PC-9 (cell line): Measurements from ENCODE around the gene FHDC1. TPM values are rescaled to one million over a fixed set of nuclear protein-coding genes. Genes with fewer than 3 reads are reported as not detected.

Experiments used
- BruUV-seq: library from RNA; stranded (reverse); fragments of 400-500 nt; replicated peaks from 2 replicates; lab custom pipeline; 2021; lab: Mats Ljungman, UMichigan
- CTCF ChIA-PET: fragments of 300-600 bp; sonication (Branson Sonifier 250); formaldehyde crosslinking; loops from one replicate; lab custom pipeline; 2022; ENCODE audit warnings: antibody characterized with exemption; lab: Charles Lee
- POLR2A ChIA-PET: fragments of 300-600 bp; sonication (Branson Sonifier 250); formaldehyde crosslinking; loops from one replicate; lab custom pipeline; 2022; ENCODE audit warnings: antibody characterized with exemption; ENCODE audit not compliant: unreplicated experiment; lab: Charles Lee
- DNase-seq, 2 experiments: peaks; one replicate each; pipeline versions ENCODE4 v3.0.0 to v3.0.0-alpha.2; 2015 to 2022; ENCODE audit warnings: mixed read lengths in 1 of 2
- H2AFZ ChIP-seq: fragments of 200-600 bp; sonication (generic); 2 replicates; pipeline ENCODE4 v1.8.1; 2017; ENCODE audit warnings: antibody characterized with exemption
- H3F3A ChIP-seq: fragments of 200-600 bp; sonication (generic); 2 replicates; pipeline ENCODE4 v1.8.1; 2017; ENCODE audit warnings: antibody characterized with exemption, mild to moderate bottlenecking, low read depth; ENCODE audit not compliant: insufficient read depth
- H3K27ac ChIP-seq: fragments of 200-600 bp; sonication (generic); 2 replicates; pipeline ENCODE4 v1.6.1; 2016; ENCODE audit warnings: mixed run types
- H3K27me3 ChIP-seq: fragments of 200-600 bp; sonication (generic); 2 replicates; pipeline ENCODE4 v1.6.1; 2016; ENCODE audit warnings: low read depth, mixed run types; ENCODE audit not compliant: insufficient read depth
- H3K36me3 ChIP-seq: fragments of 200-600 bp; sonication (generic); 2 replicates; pipeline ENCODE4 v1.6.1; 2016; ENCODE audit warnings: low read depth, mixed run types
- H3K4me1 ChIP-seq: fragments of 200-600 bp; sonication (generic); replicated peaks from 2 replicates; pipeline ENCODE4 v1.6.1; 2016; ENCODE audit warnings: mixed run types; ENCODE audit not compliant: insufficient read depth
- H3K4me2 ChIP-seq: fragments of 200-600 bp; sonication (generic); 2 replicates; pipeline ENCODE4 v1.6.1; 2017; ENCODE audit warnings: mixed run types
- H3K4me3 ChIP-seq: fragments of 200-600 bp; sonication (generic); 2 replicates; pipeline ENCODE4 v1.6.1; 2016; ENCODE audit warnings: mixed run types
- H3K79me2 ChIP-seq: fragments of 200-600 bp; sonication (generic); 2 replicates; pipeline ENCODE4 v1.6.1; 2017; ENCODE audit warnings: low read depth, mixed run types
- H3K9me2 ChIP-seq: fragments of 200-600 bp; sonication (generic); 2 replicates; pipeline ENCODE4 v1.8.1; 2017; ENCODE audit warnings: mild to moderate bottlenecking; ENCODE audit not compliant: insufficient read depth
- H3K9me3 ChIP-seq: fragments of 200-600 bp; sonication (generic); 2 replicates; pipeline ENCODE4 v1.8.1; 2016; ENCODE audit warnings: low read depth; ENCODE audit not compliant: insufficient read depth
- H4K20me1 ChIP-seq: fragments of 200-600 bp; sonication (generic); 2 replicates; pipeline ENCODE4 v1.8.1; 2017; ENCODE audit not compliant: insufficient read depth
- EZH2 ChIP-seq: fragments of 200-600 bp; sonication (generic); IDR thresholded peaks from 2 replicates; pipeline ENCODE4 v1.8.0; 2017; ENCODE audit warnings: antibody characterized with exemption, low read depth
- intact Hi-C: fragments of 100-400 bp; cut with micrococcal nuclease; formaldehyde crosslinking; loops from one replicate; pipeline ENCODE4 v1.10.0; 2022; ENCODE audit not compliant: unreplicated experiment
- total RNA-seq: library from RNA; stranded (reverse); gene quantifications from 2 replicates; pipeline ENCODE4 v1.2.3, GENCODE V29; 2021
- TF ChIP-seq, protein P1 (sequence below): fragments of 200-600 bp; sonication (generic); conservative IDR thresholded peaks from 2 replicates; pipeline ENCODE4 v1.6.1; 2017; ENCODE audit warnings: mixed run types, antibody characterized with exemption, mild to moderate bottlenecking, moderate library complexity

FHDC1 gene
- total RNA-seq, 1 experiment from 2014 or later, result 17.4 TPM

DNA sequence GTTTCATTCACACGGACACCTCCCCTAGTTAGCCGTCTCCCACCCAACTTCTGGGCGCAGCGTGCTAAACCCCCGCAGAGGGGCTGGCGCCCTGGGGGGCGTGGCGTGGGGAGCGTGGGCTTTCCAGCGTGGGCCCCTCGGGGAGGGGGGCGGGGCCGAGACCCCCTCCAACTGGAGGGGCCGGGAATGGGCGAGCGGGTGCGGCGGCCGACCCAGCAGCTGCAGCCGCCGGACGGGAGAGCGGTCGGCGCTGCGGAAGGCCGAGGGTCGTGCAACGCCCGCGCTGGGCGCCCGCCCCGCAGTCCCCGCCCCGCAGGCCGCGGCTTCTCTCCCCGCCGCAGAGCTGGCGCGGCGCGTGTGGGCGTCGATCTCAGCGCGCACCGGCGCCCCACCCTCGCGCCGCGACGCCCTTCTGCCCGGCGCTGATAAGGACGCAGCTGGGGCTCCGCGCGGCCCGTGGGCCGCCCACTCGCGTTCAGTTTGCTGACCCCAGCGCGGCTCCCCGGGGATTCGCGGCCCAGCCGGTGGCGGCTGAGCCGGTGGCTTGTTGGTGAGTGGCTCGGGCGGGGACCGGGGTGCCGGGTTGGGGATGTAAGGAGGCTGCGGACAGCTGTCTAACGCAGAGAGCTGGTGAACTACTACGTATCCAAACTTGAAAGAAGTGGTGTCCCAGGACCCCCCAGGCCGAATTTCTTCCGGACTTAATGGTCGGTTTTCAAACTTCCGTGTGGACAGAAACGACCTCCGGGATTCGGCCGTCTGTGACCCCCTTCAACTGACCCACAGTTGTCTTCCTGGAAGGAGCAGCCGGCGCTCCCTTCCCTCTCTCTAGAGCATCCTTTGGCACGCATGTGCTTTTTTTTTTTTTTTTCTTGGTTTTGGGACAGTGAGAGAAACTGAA, 1.5 kb downstream of the FHDC1 start:
- ChIA-PET CTCF (interaction anchor here (0.7 to 1.0 kb wide), 2 partner anchors 8 to 35 kb away, joined by 3 read pairs; no protein-coding TSS in a partner anchor), POLR2A (interaction anchor here (0.6 kb wide), 1 partner anchor 31 kb away, joined by 29 read pairs; no protein-coding TSS in a partner anchor)
- H3K4me2 ChIP-seq, result peak overlapping the region; percentile 98
- no peaks in the 10 kb centered on the region for H3K36me3 ChIP-seq
- TF ChIP-seq, protein P1, sequence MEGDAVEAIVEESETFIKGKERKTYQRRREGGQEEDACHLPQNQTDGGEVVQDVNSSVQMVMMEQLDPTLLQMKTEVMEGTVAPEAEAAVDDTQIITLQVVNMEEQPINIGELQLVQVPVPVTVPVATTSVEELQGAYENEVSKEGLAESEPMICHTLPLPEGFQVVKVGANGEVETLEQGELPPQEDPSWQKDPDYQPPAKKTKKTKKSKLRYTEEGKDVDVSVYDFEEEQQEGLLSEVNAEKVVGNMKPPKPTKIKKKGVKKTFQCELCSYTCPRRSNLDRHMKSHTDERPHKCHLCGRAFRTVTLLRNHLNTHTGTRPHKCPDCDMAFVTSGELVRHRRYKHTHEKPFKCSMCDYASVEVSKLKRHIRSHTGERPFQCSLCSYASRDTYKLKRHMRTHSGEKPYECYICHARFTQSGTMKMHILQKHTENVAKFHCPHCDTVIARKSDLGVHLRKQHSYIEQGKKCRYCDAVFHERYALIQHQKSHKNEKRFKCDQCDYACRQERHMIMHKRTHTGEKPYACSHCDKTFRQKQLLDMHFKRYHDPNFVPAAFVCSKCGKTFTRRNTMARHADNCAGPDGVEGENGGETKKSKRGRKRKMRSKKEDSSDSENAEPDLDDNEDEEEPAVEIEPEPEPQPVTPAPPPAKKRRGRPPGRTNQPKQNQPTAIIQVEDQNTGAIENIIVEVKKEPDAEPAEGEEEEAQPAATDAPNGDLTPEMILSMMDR, result no peak
- TF ChIP-seq EZH2, result no peak
- H3K27ac ChIP-seq, result no peak overlapping the region
- H2AFZ ChIP-seq, result peak overlapping the region; percentile 85
- no peaks in the 10 kb centered on the region for H3K9me2 ChIP-seq
- BruUV-seq, result no TSS peak
- no peaks in the 10 kb centered on the region for H3K9me3 ChIP-seq
- intact Hi-C loops, result loop anchor here (2.0 to 5.0 kb wide), 2 partner anchors 43 to 60 kb away; no protein-coding TSS in a partner anchor
- H3K79me2 ChIP-seq, result 0 out of 2 replicates have a peak, but pooled peaks cover 3% of the 10 kb centered on the region
- H4K20me1 ChIP-seq, result no peaks in the 10 kb centered on the region
- peak overlapping the region; percentile 80 for H3K4me3 ChIP-seq
- H3F3A ChIP-seq, result peaks cover 11% of the 10 kb centered on the region; the same call in 1 of the 2 replicates
- H3K4me1 ChIP-seq, result peaks cover 4% of the 10 kb centered on the region; the same call in 1 of the 2 replicates
- peak in 1 of 2 experiments; percentile 39 for DNase-seq
- no peaks in the 10 kb centered on the region for H3K27me3 ChIP-seq

DNA sequence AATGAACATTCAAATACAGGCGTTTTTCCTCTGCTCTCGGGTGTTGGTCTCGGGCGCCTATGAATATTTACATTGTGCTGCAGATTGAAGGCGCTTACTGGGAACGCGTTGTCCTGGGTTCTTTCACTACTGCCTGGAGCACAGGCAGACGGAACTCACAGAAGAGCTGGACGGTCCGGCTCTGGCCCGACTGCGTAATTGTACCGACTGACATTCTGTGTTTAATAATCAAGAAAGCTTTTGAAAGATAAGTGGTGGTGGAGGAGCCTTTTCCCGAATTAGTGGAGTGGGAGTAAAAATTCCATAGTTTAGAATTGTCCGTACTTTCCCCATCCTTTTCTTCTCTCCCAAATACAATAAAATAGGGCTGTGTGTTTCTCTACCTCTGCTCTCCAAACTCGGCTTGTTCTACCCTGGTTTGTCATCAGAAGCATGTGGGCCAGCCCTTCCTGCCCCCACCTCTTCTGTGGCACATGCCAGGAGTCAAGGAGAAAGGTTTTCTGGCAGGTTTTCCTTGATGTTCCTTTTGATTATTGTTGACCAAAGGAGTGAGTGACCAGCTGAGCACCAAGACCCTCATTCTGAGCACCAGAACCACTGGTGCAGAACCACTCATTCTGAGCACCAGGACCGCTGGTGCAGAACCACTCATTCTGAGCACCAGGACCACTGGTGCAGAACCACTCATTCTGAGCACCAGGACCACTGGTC, 2.3 kb downstream of the FHDC1 start:
- H3K27ac ChIP-seq, result no peak overlapping the region
- H3F3A ChIP-seq, result peaks cover 11% of the 10 kb centered on the region; the same call in 1 of the 2 replicates
- intact Hi-C loops, result loop anchor here (5.0 kb wide), 1 partner anchor 59 kb away; no protein-coding TSS in a partner anchor
- H3K27me3 ChIP-seq, result no peaks in the 10 kb centered on the region
- ChIA-PET CTCF (interaction anchor here (0.7 to 1.0 kb wide), 3 partner anchors 9 to 35 kb away, joined by 3 to 5 read pairs (median 3); no protein-coding TSS in a partner anchor), POLR2A (interaction anchor here (0.6 kb wide), 1 partner anchor 30 kb away, joined by 29 read pairs; no protein-coding TSS in a partner anchor)
- peaks cover 4% of the 10 kb centered on the region; the same call in 1 of the 2 replicates for H3K4me1 ChIP-seq
- TF ChIP-seq, protein P1, result no peak
- no peak for TF ChIP-seq EZH2
- no peak overlapping the region for H2AFZ ChIP-seq
- BruUV-seq, result TSS peak; percentile 29
- H3K9me3 ChIP-seq, result no peaks in the 10 kb centered on the region
- no peak for DNase-seq
- 0 out of 2 replicates have a peak, but pooled peaks cover 3% of the 10 kb centered on the region for H3K79me2 ChIP-seq
- H4K20me1 ChIP-seq, result no peaks in the 10 kb centered on the region
- H3K9me2 ChIP-seq, result no peaks in the 10 kb centered on the region
- no peaks in the 10 kb centered on the region for H3K36me3 ChIP-seq
- H3K4me3 ChIP-seq, result peak overlapping the region; percentile 80; the same call in 1 of the 2 replicates
- H3K4me2 ChIP-seq, result peak overlapping the region; percentile 98

DNA sequence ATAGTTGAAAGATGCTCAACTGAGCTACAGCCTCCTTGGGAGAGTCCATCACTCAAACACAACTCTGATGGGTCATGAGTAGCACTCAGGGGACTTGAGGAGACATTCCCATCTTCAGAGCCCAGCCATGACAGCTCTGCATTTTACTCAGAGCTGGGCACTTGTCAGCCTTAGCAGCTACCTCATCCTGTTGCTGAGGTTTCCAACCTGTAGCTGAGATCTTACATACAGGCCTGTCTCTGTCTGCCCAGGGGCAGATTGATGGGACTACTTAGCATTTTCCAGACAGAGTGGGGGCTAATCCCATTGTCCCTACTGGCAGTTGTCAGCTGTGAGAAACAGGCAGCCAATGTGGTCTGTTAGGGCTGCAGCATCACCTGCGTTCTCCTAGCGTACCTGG, 3.5 kb downstream of the FHDC1 start:
- ChIA-PET CTCF (no interaction called here), POLR2A (no interaction called here)
- H2AFZ ChIP-seq, result no peak overlapping the region
- no peaks in the 10 kb centered on the region for H3K36me3 ChIP-seq
- H3K4me3 ChIP-seq, result no peak overlapping the region
- peaks cover 11% of the 10 kb centered on the region; the same call in 1 of the 2 replicates for H3F3A ChIP-seq
- no peaks in the 10 kb centered on the region for H3K9me3 ChIP-seq
- BruUV-seq, result no TSS peak
- no peak overlapping the region for H3K27ac ChIP-seq
- no peak for DNase-seq
- H3K9me2 ChIP-seq, result no peaks in the 10 kb centered on the region
- H4K20me1 ChIP-seq, result no peaks in the 10 kb centered on the region
- no peak for TF ChIP-seq EZH2
- TF ChIP-seq, protein P1, result no peak
- no peaks in the 10 kb centered on the region for H3K27me3 ChIP-seq
- 0 out of 2 replicates have a peak, but pooled peaks cover 3% of the 10 kb centered on the region for H3K79me2 ChIP-seq
- peaks cover 4% of the 10 kb centered on the region; the same call in 1 of the 2 replicates for H3K4me1 ChIP-seq
- intact Hi-C loops, result loop anchor here (5.0 kb wide), 1 partner anchor 58 kb away; no protein-coding TSS in a partner anchor
- H3K4me2 ChIP-seq, result no peak overlapping the region
